GM18508 (cell line): ENCODE results near the gene REV3L.

Experiments used
- ATAC-seq: cut with Tn5 transposase; IDR thresholded peaks from one replicate; pipeline ENCODE4 v1.9.1; 2021; ENCODE audit warnings: moderate number of reproducible peaks; ENCODE audit not compliant: insufficient read depth, unreplicated experiment

REV3L gene

DNA sequence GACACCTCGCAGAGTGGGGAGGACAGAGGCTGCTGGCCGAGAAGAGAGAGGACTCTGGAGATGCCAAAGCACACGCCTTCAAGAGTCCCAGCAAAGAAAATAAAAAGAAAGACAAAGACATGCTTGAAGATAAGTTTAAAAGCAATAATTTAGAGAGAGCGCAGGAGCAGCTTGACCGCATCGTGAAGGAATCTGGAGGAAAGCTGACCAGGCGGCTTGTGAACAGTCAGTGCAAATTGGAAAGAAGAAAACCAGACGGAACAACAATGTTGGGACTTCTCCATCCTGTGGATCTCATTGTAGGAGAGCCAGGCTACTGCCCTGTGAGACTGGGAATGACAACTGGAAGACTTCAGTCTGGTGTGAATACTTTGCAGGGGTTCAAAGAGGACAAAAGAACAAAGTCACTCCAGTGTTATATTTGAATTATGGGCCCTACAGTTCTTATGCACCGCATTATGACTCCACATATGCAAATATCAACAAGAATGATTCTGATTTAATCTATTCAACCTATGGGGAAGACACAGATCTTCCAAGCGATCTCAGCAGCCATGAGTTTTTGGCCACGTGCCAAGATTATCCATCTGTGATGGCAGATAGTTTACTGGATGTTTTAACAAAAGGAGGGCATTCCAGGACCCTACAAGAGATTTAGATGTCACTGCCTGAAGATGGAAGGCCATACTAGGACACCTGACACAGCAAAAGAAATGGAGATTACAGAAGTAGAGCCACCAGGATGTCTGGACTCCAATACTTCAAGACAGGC is 52.2 kb downstream of the REV3L start:
- ATAC-seq: no peak

DNA sequence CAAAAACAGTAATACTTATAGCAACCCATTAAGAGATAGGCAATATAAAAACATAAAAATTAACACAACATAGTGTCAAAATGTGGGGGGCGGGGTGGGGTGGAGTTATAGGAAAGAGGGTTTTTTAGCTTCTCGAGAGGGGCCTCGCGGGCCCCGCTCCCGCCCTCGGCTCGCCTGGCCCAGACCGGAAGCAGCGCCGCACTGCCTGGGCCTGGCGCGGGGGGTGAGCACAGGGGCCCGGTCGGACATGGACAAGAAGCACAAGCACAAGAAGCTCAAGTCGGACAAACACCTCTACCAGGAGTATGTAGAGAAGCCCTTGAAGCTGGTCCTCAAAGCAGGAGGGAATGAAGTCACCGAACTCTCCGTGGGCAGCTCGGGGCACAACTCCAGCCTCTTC is 53.4 kb downstream of the REV3L start:
- no peak for ATAC-seq

DNA sequence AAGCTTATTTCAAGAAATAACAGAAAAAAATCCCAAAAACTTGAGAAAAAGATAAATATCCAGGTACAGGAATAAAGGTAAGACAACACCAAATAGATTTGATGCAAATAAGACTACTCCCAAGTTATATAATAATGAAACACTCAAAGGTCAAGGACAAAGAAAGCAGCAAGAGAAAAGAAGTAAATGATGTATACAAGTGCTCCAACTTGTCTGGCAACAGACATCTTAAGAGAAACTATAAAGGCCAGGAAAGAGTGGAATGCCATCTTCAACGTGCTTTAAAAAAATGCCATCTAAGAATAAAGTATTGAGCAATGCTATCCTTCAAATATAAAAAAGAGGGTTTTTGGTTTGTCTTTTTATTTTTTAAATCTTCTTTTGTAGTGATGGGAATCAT is 54.2 kb downstream of the REV3L start:
- ATAC-seq: no peak

DNA sequence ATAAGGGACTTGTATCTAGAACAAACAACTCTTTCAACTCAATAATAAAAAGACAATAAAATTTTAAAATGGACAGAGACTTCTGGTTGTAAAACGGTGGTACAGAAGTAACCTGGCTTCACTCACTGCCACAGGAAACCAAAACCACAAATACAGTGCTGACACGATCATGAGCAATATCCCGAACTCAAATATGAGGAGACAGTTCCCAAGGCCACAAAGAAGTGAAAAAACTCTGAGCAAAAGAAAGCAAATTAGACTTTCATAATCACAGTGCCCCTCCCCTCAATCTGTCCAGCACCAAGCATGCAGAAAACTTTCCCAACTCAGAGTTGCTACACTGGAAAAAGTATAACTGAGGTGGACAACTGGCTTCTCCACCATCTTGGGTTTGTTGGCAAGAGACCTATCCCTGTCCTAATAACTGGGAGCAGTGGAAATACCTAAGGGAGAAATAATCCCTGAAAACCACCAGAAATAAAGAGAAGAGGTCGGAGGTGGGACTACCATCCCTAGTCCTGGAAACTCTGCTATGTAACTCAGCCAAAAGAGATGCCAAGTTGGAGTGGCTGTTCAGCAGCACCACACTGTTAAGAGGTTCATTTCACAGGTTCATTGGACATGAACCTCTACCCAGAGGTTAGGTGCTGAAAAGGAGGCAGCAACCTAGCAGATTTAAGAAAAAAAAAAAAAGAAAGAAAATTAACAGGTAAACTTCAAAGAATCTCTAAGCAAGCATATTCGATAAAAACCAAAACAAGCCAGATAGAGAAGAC is 55.5 kb downstream of the REV3L start:
- ATAC-seq: peak; percentile 69

DNA sequence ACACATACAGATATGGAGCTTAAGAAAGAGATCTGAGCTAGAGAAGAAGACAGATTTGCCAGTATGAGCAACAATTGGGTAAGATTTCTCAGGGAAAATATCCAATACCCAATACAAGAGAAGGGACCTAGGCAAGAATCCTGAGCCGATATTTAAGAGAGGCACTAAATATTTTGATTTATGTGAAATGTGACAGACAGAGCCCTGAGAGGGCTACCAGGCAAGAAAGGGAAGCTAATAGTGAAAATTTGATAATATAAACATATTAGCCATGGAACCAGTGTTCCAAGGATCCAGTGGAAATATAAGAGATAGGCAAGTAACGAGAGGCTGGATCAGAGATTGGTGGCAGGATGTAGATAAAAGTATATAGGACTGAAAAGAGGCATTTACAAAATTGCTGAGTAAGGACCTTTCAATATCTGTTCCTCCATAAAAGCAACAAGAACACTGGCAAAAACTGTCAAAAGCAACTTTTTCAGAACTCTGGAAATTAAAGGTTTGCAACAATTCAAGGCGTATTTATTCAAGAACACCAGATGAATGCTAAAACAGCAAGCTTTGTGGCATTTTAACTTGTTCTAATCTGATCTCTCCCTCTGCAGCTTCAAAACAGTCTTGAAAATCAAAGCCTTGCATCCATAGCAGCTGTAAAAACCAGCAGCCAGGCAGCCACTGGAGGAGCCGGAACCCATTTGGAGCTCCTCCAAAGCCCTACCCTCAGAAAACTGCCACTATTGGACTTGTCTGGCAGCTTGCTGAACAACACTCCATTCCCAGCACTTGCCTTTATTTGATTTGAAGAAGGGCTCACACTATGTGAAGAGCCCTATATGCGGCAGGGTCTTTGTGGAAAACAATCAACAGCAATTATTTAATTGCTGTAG is 58.8 kb downstream of the REV3L start:
- no peak for ATAC-seq

DNA sequence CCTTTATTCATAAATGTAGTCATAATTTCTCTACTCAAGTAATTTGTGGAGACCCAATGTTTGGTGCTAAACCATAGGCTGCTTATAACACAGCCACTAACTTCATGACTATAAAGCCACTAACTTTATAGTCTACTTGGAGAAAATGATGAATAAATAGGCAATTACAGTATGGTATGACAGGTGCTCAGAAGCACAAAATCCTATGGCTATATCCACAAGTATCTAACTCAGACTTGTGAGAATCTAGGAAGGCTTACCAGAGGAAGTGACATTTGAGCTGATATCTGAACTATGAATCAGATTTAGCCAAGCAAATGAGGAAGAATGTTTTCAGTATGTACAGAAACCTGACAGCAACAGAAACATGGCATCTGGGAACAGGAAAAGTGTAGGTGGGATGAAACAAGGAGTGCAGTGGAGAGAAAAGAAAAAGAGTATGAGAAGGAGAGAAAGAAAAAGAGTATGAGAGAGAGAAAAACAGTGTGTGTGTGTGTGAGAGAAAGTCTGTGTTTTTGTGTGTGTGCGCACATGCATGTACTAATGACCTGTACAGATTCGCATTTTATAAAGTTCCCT is 59.9 kb downstream of the REV3L start:
- no peak for ATAC-seq

DNA sequence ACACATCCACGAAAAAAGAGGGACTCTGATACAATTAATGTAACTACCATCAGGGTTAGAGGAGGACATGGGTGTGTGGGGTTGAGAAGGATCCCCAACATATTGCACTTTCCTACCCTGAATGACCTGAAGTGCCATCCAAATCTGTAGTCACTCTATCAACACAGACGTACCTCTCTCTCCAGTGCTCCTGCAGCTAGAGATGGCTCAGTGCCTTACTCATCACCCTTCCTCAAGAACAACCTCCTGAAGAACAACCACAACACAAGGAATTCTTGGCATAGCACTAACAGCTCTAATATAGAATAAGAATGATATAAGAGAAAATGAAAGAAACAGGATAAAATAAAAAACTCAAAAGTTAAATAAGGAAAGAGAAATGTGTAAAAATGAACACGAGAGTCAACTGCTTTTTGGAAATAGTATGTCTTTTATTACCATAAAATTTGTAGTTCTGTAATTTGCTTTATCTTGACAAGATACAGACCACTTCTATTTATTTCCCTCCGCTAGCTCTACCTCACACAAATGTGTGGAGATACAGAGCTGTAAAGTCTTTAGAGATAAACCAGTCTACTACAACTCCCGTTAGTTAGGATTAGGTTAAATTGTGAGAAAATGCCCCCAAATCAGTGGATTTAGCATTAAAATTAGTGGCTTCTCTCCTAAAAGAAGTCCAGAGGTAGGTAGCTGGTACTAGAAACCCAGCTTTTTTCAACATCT is 63.9 kb downstream of the REV3L start:
- ATAC-seq: no peak

DNA sequence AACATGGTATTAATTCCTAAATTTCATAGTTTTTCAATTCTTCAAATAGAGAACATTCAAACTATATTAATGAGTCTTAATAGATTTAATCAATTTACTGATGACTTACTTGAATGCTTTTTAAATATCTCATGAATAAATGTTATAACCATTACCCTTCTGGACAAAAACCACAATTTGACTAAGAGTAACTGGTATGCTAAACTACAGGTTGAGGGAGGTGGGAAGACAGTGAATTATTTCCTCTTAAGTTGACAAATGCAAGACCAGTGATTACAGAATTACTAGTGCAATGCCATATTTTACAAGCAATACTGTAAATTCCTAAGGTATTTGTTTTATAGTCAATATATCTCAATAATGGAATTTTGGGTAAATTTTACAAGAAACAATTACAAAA is 65.1 kb downstream of the REV3L start:
- no peak for ATAC-seq

DNA sequence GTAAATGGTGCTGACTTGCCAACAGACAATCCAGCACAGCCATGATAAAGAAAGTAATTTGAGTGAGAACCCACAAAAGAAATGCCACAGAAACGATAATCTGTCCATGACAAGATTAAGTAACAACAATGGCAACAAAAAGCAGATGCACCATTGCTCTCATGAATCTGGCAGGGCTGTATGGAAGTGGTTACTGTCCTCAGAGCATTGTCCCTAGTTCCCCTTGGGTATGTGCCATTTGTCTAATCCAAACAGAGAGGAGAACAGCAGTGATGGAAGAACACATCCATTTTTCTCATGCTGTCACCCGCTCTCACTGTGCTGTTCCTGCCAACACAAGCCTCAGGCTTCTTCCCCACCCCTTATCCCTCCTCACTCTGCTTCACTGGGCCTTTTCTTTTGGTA is 65.8 kb downstream of the REV3L start:
- ATAC-seq: no peak

DNA sequence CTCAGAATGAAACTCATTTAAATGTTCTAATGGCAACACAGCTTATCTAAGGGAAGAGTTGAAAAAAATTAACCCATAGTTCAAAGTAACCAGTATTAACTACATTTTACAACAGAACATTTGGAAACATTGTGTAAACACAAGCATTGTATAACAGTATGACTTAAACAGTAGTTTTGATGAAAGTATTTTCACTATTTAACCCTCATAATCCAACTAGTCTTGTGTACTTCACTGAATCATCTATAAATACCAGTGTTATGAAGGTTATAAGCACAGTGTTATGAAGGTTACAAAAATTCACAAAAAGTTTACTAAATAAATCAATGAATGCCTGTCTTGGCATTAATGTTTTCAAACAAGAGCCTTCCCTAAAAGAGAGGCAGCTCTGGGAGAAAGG is 66.5 kb downstream of the REV3L start:
- no peak for ATAC-seq

DNA sequence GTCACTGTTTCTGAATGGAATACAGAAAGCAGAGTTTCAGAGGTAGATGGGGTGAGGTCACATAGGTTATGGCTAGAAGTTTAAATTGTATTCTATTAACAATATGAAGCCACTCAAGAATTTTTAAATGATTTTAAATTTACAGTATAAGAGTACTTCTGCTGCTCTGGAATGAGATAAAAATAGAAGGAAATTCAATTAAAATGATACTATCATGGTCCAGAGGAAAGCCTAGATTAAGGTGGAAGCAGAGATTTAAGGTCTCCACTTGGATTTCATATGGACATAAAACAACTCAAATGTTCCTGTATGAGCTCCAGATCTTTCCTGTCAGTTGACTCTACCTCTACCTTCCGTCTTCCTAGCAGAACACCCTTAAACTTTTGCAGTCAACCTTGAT is 68.6 kb downstream of the REV3L start:
- no peak for ATAC-seq

DNA sequence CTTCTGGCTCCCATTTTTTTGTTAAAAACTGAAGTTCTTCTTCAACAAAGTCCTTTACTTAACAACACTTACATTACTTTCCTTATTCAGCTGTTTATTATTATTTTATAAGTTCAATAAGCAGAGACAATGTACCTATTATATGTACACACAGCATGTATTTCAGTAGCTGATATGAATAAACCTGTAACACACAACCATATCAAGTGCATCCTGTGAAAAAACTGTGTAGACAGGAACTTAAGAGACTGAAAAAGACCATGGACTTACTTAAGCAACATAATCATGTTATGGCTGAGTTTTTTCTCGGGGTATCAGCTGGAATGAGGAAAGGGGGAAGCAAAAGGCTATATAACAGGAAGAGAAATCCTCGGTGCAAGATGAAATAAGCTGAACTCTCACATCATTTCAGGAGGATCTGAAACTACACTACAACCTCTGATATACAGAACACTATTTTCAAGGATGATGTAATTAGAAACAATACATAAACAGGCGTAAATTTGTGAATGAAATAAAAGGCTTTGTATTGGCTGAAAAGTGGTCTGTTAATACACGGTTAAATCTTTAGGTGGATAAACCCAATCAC is 70.9 kb downstream of the REV3L start:
- no peak for ATAC-seq

DNA sequence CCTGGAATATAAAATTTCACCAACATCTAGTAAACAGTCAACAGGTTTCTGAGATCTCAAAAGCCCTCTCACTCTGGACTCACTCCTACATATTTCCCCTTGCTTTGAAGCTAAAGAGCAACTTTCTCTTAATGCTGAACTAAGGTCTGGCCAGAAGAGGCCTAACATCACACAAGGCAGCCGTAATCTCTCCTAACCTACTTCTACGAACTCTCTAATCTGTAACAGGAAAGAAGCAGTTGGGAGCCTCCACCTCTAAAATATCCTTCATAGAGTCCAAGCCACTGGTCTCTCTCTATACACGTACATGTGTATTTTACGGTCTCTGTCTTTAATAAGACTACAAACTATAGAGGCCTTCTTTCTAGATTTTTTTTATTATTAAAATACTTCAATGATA is 72.0 kb downstream of the REV3L start:
- no peak for ATAC-seq

DNA sequence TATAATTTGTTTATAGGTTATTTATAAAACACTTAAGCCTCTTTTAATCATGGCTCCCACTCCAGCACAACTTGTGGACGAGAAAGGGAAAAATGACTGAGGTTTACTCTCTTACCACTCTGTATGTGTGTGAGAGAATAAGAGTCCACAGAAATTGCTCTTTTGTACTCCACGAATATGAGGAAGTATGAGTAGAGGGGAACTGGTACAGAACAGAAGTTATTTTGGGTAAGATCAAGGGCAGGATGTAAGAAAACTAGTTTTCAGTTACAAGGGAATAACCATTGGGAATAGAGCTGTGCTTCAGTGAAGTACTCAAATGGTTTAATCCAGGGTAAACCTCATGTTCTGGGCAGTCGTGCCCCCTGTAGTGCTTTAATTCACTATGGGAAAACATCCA is 72.6 kb downstream of the REV3L start:
- ATAC-seq: no peak

DNA sequence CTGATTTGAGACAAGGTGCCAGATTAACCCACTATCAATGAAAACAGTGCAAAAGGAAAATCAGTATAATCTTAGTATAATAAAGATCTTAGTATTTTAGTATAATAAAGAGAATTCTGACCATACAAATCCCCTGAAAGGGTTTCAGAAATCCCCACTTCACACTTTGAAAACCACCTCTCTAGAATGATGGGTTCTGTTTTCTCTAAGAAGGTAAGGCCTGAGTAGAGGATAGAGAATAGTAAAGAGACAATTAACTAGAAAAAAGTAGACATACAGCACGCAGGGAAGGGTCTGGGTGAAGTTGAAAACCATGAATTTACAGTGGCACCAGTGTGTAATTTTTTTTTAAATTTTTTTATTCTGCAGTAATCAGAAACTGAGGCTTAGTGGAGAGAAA is 73.6 kb downstream of the REV3L start:
- no peak for ATAC-seq

DNA sequence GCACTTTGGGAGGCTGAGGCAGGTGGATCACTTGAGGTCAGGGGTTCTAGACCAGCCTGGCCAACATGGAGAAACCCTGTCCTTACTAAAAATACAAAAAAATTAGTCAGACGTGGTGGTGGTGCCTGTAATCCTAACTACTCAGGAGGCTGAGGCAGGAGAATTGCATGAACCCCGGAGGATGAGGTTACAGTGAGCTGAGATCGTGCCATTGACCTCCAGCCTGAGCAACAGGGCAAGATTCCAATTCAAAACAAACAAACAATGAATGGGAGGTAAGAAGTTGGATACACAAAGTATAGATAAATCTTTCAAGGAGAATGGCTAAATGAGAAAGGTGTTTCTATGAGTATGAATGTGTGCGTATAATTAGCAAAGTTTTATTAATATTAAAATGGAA is 75.3 kb downstream of the REV3L start:
- no peak for ATAC-seq

DNA sequence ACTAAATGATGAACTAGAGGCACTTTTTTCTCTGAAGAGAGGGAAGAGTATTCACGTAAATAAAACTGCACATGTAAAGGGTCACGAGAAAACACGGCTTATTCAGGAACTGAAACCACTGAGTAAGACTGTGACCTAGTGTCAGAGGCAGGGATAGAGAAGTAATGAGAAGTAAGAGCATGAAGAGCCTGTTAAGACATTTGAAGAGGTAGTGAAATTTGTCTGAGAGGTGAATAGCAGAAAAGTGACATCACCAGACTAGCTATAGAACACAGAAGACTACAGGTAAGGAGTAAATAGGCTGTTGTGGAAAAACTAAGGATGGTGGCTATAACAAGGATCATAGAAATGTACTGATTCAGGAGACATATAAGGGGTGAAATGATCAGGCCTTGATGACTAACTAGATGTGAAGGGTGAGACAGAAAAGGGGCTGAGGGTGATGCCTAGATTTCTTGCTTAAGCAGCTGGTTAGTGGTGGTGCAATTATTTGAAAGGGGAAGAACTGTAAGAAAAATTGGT is 76.8 kb downstream of the REV3L start:
- ATAC-seq: peak; percentile 92

DNA sequence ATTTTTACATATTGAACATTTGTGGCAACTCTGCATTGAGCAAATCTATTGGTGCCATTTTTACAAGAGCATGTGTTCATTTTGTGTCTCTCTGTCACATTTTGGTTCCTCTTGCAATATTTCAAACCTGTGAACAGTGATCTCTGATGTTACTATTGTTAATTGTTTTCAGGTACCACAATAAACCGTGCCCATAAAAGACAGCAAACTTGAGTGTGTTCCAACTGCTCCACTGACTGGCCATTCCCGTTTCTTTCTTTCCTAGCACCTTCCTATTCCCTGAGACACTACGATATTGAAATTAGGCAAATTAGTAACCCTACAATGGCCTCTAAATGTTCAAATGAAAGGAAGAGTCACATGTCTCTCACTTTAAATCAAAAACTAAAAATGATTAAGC is 79.6 kb downstream of the REV3L start:
- no peak for ATAC-seq

DNA sequence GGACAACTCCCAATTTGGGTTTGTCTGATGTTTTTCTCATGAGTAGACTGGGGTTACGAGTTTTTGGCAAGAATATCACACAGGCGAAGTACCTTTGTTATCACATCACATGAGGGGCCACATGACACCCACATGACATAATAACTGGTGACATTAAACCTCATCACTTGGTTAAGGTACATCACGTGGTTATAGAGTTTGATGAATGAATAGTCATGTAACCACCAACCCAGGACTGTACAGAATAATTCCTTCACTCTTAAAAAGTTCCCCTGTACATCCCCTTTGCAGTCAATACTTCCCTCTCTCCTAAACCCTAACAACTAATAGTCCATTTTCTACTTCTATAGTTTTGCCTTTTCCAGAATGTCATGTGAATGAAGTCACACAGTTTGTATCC is 83.4 kb downstream of the REV3L start:
- ATAC-seq: no peak
